HG03139 (cell line): Measurements from ENCODE around the gene CACNG1.

Experiments used
- ATAC-seq: cut with Tn5 transposase; IDR thresholded peaks from one replicate; pipeline ENCODE4 v1.9.1; 2021; ENCODE audit not compliant: unreplicated experiment

The CACNG1 gene

GRCh38 chr17:67050471-67051154 is 6.3 kb downstream of the CACNG1 start:
- no peak for ATAC-seq

DNA sequence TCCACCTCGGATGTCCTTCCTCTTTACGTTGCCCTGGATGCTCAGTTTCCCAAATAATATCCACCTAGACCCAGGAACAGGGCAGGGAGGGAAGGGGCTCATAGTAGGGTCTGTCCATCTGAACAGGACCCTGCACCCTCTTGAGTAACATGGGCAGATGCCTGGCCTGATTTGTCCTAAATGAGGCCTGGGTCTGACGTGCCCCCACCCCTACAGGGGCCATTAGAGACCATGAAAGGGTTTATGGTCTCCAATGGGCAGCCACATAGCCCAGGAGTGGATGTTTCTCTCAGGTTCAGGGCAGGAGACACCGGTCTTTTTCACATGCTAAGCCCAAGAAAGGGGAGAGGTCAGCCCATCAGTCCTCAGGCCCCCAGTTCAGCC is 6.8 kb downstream of the CACNG1 start:
- ATAC-seq = no peak

DNA sequence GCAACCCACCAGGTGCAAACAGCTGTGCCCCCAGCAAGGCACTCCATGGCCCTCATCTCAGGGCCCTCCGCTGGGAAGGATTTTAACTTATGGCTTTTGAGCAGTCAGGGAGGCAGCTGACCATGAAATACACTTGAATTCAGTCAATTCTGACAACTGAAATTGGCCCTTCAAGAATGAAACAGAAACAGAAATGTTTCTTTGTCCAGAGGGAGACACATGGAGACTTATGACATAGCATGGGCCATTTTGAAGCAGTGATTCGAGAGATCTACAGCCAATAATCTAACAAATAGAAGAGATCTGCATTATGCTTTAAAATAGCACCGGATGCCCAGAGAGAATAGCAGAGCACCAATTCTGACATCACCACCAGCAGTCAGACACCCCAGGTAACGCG is 7.5 kb downstream of the CACNG1 start:
- no peak for ATAC-seq

DNA sequence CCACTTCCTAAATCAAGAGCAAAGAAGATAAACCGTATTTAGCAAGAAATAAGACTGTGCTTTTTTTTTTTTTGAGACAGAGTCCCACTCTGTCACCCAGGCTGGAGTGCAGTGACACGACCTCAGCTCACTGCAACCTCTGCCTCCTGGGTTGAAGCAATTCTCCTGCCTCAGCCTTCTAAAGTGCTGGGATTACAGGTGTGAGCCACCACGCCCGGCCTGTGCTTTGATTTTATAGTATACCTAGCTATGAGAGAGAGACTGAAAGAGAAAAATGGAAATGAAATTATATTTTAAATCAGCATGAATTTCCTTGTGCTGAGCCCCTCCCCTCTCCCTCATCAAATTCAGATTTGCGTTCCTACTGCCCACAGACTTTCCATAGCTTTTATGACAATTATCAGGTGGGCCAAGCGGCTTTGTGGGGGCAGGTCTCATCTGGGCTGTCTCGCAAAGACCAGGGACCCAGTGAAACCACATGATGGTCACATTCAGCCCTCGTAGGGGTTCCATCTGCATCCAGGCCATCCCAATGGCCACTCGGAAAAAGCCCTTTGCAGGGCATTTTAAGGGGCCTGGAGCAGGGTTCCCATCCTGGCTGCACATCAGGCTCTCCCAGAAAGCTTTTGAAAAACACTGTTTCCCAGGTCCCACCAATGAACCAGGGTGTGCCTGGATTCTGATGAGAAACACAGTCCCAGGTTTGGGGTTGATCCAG is 8.5 kb downstream of the CACNG1 start:
- ATAC-seq = no peak

DNA sequence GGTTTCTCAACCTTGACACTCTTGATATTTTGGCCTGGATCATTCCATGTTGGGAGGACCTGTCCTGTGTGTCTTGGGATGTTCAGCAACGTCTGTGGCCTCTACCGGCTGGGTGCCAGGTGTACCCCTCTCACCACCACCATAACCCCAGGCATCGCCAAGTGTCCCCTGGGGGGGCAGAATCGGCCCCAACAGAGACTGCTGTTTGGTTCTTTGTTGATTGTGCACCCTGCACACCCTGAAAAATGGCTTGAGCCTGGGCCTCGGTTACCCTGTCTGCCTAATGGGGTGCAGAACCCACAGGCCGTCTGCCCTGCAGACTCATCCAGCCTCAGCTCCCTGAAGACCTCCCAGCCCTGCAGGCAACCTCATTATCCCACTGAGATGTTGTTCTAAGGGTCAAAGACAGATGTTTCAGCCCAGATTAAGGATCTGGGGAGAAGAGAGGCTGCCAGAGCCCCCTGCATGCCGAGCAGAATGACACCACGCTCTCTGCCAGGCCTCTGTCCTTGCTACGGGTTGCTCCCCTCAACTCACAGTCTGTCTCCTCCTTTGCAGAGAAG is 9.2 kb downstream of the CACNG1 start:
- ATAC-seq = no peak

GRCh38 chr17:67054011-67054591 is 9.7 kb downstream of the CACNG1 start:
- no peak for ATAC-seq

GRCh38 chr17:67054608-67055007 is 10.3 kb downstream of the CACNG1 start:
- no peak for ATAC-seq

DNA sequence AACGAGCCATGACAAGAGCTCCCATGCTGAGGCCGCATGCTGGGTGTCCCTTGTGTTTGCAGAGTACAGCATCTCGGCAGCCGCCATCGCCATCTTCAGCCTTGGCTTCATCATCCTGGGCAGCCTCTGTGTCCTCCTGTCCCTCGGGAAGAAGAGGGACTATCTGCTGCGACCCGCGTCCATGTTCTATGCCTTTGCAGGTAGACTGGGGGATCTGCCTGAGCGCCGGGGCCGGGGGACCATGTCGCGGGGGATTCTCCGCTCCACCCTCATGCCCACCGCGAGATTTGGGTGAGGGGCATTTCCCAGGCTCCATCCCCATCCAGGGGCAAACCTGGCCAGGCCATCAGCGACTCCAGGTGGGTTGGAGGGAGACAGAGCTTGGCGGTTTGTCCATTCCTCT is 10.7 kb downstream of the CACNG1 start:
- ATAC-seq = no peak

DNA sequence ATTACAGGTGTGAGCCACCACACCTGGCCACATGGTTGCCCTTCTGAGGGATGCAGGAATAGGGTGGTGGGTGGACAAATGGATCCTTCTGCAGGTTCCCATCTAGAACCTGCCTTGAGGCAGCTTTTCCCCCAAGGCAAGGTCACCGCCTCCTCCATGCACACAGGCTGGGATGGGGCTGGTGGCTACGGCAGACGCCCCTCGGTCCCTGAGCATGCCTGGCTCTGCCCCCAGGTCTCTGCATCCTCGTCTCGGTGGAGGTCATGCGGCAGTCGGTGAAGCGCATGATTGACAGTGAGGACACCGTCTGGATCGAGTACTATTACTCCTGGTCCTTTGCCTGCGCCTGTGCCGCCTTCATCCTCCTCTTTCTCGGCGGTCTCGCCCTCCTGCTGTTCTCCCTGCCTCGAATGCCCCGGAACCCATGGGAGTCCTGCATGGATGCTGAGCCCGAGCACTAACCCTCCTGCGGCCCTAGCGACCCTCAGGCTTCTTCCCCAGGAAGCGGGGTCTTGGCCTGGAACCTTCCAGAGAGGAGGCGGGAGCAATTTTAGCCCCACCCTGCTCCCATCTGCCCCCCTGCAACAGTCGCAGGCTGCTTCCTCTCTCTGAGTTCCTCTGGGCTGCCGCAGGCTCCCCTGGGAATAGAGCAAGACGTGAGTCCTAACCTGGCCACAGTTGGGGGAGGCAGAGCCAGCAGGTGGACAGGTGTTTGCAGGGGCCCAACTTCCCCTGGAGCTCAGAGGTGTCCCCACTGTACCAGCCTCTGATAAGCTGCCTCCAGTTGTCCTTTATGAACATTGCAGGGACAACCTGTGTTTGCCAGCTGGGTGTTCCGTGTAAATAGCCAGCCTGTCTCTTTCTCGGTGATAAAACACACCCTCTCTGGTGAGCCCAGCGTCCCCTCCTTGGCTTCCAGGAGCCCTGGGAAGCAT is 11.7 kb downstream of the CACNG1 start:
- no peak for ATAC-seq

GRCh38 chr17:67056746-67057490 is 12.6 kb downstream of the CACNG1 start:
- ATAC-seq = no peak

DNA sequence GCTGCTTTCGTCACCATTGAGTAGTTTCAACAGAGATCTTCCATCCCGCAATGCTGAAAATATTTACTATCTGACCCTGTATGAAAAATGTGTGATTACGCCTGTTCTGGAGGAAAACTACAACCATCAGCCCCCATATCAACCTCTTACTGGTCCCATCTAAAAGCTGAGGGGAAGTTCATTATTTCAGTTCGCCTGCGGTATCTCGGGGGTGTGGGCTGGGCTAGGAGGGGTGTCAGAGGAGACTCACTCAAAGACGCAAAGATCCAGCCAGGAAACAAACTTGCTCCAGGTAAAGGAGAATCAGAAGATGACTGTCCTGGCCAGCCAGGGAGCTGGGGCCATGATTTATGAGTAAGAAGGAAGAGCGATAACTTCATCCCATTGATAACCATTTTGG is 13.7 kb downstream of the CACNG1 start:
- no peak for ATAC-seq

GRCh38 chr17:67059372-67059771 is 15.0 kb downstream of the CACNG1 start:
- no peak for ATAC-seq

DNA sequence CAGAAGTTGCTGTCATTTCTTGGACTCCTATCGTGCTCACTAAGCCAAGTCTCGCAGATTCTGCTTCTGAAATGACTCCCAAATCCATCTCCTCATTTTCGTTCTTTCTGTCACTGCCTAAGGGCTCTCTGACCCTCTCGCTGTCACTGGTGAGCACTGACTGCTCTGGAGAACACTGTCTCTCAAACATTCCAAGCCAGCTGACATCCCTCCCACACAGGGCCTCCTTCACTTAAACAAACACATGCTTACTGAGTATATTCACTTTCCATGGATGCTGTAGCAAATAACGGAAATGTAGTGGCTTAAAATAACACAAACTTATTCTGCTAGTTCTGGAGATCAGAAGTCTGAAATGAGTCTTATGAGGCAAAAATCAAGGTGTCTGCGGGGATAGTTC is 18.8 kb downstream of the CACNG1 start:
- no peak for ATAC-seq

GRCh38 chr17:67066717-67067116 is 22.4 kb downstream of the CACNG1 start:
- ATAC-seq = no peak

GRCh38 chr17:67067571-67068482 is 23.5 kb downstream of the CACNG1 start:
- ATAC-seq = no peak

- no peak for ATAC-seq
Observed at GRCh38 chr17:67068999-67069398, 24.6 kb downstream of the CACNG1 start.

GRCh38 chr17:67069603-67070136 is 25.3 kb downstream of the CACNG1 start:
- ATAC-seq = no peak

GRCh38 chr17:67071595-67071994 is 27.2 kb downstream of the CACNG1 start:
- no peak for ATAC-seq

DNA sequence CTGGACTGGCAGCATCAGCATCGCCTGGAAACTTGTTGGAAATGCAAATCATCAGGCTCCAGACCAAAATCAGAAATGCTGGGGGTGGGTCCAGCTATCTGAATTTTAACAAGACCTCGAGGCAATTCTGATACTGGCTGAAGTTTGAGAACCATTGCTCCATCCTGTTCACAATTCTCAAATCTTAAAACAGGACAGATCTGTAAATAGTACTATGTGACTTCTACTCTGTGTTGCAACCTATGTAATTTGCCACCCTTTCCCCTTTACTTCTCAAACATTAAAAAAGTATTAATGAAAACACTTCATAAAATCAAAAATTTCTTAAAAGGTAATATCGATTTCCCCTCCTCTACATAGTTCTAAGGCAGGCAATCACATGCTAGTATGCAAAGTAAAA is 28.5 kb downstream of the CACNG1 start:
- ATAC-seq = no peak
